GM23248 (cell line): ENCODE measurements around the gene MYLK.

Experiments used
- EZH2 ChIP-seq: fragments of 200-600 bp; sonication (generic); IDR thresholded peaks from 2 replicates; pipeline ENCODE4 v1.6.1; 2018; ENCODE audit warnings: antibody characterized with exemption, mild to moderate bottlenecking; ENCODE audit not compliant: insufficient read depth, poor library complexity, severe bottlenecking
- EZH2phosphoT487 ChIP-seq: fragments of 200-600 bp; sonication (generic); IDR thresholded peaks from 2 replicates; pipeline ENCODE4 v1.6.1; 2018; ENCODE audit warnings: antibody characterized with exemption, moderate library complexity, mild to moderate bottlenecking, low read depth; ENCODE audit not compliant: insufficient read depth

DNA sequence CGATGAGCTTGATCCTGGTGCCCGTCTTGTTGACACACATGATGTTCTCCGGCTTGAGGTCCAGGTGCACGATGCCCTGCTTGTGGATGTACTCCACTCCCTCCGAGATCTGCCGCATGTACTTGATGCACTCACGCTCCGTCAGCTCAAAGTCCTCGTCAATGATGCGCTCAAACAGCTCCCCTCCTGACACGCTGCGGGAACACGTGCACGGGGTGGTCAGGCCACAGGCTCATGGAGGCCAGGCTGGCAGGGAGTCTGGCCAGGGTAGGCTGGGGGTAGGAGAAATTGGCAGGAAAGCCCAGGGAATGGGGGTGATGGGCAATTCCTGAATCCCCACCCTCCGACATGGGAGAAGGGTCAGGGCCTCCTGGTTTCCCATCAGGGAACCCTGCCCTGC is 243.8 kb downstream of the MYLK start:
- TF ChIP-seq EZH2 (no peak), EZH2phosphoT487 (no peak)
